GM21576 (cell line): Measurements from ENCODE around the gene ATPAF2.

Source experiments
- ATAC-seq: cut with Tn5 transposase; IDR thresholded peaks from one replicate; pipeline ENCODE4 v1.9.1; 2021; ENCODE audit warnings: mild to moderate bottlenecking, moderate library complexity; ENCODE audit not compliant: unreplicated experiment

Gene ATPAF2

GRCh38 chr17:18040261-18040858, 1.4 kb upstream of the ATPAF2 start:
- no peak for ATAC-seq

- ATAC-seq = peak; percentile 2
Measured at GRCh38 chr17:18039535-18040260, 730 bp upstream of the ATPAF2 start.

GRCh38 chr17:18038149-18038850, 668 bp downstream of the ATPAF2 start:
- no peak for ATAC-seq

- ATAC-seq = no peak
Measured at GRCh38 chr17:18037486-18037885, 1.5 kb downstream of the ATPAF2 start.

- ATAC-seq = no peak
Measured at GRCh38 chr17:18035704-18036103, 3.3 kb downstream of the ATPAF2 start.

GRCh38 chr17:18033442-18034099, 5.4 kb downstream of the ATPAF2 start:
- ATAC-seq = no peak

- no peak for ATAC-seq
Measured at GRCh38 chr17:18031955-18032354, 7.0 kb downstream of the ATPAF2 start.

GRCh38 chr17:18028952-18029540, 9.9 kb downstream of the ATPAF2 start:
- ATAC-seq = no peak

DNA sequence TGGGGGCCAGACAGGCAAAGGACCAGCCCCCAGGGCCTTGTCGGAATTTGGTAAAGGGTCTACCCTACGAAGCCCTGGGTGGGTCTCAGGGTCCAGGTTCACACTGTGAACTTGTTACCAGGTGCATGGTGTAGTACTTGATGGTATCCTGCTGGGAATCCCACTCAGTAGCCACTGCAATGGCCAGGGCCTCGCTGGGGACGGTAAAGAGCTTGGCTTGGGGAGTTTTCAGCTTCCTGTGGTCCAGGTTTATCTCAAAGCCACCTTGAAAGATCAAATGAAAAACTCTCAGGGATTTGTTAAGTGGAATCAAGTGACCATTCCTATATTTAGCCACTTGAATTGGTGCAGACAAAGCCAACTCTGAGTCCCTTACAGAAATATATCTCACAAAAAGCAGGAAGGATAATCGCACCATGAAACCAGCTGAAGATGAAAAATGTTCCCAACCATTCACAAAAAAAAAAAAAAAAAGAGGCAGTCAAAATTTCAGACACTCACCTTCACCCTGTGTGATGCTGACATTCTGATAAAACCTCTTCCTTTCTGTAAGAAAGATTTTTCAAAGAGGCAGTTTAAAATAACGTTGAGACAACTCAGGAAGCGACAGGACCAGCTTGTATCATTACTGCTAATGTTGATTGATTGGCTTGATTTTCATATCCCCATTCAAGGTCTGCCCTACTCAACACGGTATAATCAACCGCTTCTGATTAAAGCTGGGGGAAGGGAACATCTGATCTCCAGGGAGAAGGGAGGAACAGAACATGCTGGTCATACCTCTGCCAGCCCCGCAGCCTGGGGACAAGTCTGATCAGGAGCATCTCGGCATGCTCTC, 10.6 kb downstream of the ATPAF2 start:
- no peak for ATAC-seq

- ATAC-seq = no peak
Measured at GRCh38 chr17:18027280-18027679, 11.7 kb downstream of the ATPAF2 start.

DNA sequence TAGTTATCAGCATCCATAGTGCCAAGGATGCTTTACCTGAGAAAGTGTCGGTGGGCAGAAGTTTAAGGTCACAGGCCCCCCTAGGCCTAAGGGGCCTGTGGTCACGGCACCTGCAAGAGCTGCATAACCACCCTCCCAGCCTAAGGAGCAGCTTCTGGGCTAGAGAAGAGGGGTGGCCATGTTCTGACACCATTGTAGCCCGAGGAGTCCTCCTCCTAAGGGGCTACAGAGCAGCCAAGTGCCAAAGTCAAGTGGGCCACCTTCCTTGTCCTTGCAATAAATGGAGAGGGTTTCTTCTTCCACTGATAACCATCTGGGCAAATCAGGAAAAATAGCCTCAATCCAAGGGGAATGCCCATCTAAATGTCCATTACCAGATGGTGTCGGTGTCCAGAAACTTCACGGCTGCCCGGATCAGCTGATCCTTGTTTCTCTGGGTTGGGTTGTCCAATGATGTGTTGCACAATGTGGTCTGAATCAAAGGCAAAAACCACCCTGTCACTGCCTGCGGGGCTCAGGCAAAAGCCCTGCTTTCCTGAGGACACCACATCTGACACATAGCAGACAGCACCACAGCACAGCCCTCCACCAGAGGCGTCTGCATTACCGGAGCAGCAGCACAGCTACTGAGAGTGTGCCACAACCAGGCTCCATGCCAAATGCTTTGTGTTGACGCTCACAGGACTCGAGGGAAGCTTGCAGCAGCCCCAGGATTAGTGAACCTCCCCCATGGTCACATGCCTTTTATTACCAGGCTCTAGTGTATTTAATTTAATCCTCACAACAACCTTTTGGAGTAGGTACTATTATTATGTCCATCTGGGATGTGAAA, 12.8 kb downstream of the ATPAF2 start:
- ATAC-seq = no peak

DNA sequence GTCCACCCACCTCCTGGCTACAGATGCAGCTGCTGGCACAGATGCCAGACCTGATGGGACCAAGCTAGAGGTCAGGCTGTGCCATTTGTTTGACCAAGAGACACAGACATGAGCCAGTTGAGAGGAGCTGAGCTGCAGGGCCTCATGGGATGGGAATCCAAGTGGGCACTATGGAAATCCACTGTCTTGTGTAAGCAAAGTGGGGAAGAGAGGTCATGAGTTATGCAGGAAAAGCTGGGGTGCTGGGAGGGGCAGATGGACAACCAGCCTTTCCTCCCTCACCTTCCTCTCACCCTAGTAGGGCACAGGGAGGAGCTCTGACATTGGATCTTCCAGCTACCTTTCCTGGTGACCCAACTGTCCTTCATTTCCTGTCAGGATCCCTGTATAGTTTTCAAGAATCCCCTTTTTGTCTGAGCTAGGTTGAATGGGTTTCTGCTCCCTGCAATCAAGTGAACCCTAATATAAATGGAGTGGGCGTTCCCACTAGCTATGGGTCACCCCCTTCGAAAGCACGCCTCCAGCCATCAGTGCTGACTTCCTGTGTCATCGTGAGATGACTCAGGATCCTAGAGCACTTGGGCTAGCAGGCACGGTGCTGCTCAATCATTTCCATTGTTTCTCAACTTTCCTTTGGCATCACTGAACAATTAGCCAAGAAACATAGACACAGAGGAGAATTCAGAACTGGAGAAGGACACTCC, 13.6 kb downstream of the ATPAF2 start:
- ATAC-seq = peak; percentile 64

- ATAC-seq = no peak
Measured at GRCh38 chr17:18021372-18021771, 17.6 kb downstream of the ATPAF2 start.

- no peak for ATAC-seq
Measured at GRCh38 chr17:18020971-18021370, 18.0 kb downstream of the ATPAF2 start.

DNA sequence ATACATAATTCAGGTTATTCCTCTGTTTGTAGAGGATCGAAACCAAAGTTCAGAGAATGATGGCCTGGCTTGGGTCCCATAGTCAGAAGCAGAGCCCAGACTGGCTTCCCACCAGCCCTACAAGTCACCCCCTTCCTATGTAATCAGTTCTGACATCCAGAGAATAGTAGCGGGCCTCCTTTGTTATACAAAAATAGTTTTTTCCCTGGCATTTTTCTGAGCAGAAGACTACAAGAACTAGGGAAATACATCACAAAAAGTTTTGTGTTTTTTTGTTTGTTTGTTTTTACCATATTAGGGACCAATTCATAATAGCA, 19.2 kb downstream of the ATPAF2 start:
- ATAC-seq = no peak

GRCh38 chr17:18018411-18018921, 20.5 kb downstream of the ATPAF2 start:
- ATAC-seq = no peak

- no peak for ATAC-seq
Measured at GRCh38 chr17:18017958-18018357, 21.0 kb downstream of the ATPAF2 start.

DNA sequence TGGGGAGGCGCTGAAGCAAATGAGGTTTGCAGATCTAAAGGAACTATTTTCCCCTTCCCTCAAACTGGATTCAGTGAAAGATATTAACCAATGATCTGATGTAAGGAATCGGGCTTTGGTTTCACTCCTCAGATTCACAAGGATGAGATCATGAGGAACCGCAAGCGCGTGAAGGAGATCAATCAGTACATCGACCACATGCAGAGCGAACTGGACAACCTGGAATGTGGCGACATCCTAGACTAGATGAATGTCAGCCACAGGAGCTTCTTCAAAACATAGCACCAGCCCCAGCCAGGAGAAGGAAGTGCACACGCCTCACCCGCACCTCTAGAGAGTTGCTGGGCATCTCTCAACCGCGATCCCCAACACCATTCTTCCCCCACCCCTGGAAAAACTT, 22.5 kb downstream of the ATPAF2 start:
- no peak for ATAC-seq

GRCh38 chr17:18015593-18015992, 23.4 kb downstream of the ATPAF2 start:
- ATAC-seq = no peak
